GM18508 (cell line): ENCODE results near the gene MPV17L.
"Not testable (repeated sequence)": the region's sequence is repeated elsewhere in the genome, so short reads cannot be mapped to it uniquely, and the experiment has no call there.

Experiments
- ATAC-seq: cut with Tn5 transposase; IDR thresholded peaks from one replicate; pipeline ENCODE4 v1.9.1; 2021; ENCODE audit warnings: moderate number of reproducible peaks; ENCODE audit not compliant: insufficient read depth, unreplicated experiment

Gene MPV17L

DNA sequence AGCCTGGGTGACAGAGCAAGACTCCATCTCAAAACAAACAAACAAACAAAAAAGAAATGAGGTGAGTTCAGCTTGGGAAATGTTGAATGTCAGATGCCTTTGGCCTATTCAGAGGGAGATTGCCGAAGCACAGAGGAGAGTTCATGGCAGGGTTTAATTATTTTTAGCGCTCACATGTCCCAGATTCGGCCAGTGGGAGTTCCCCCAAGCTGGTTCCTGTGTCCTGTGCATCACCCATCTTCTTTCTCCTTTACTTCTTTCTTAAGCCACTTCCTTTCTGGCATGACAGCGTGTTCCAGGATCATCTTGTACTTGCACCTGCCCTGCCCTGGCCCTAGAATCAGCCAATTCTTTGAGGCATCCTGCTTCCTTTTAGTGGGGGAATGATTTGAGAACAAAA, 9.2 kb downstream of the MPV17L start:
- ATAC-seq = no peak

DNA sequence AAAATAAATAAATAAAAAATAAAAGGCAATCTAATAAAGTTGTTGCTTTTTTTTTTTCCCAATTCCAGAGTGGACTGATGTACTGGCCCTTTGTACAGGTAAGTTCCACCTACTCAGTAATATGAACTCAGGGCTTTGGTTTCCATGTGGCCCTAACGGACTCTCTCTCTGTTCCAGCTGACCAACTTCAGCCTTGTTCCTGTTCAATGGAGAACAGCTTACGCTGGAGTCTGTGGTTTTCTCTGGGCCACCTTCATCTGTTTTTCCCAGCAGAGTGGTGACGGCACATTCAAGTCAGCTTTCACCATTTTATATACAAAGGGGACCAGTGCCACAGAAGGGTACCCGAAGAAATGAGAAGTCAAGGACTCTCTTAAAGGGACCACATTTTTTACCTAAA, 12.2 kb downstream of the MPV17L start:
- ATAC-seq = not testable (repeated sequence)

DNA sequence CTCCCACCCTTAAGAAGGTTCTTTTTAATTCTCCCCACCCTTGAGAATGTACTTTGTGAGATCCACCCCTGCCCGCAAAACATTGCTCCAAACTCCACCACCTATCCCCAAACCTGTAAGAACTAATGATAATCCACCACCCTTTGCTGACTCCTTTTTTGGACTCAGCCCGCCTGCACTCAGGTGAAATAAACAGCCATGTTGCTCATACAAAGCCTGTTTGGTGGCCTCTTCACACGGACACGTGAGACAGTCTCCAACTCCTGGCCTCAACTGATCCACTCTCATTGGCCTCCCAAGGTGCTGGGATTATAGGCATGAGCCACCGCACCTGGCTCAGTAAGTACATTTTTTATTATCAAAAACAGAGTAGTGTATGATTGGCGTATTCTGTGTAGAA, 13.9 kb downstream of the MPV17L start:
- ATAC-seq = not testable (repeated sequence)

DNA sequence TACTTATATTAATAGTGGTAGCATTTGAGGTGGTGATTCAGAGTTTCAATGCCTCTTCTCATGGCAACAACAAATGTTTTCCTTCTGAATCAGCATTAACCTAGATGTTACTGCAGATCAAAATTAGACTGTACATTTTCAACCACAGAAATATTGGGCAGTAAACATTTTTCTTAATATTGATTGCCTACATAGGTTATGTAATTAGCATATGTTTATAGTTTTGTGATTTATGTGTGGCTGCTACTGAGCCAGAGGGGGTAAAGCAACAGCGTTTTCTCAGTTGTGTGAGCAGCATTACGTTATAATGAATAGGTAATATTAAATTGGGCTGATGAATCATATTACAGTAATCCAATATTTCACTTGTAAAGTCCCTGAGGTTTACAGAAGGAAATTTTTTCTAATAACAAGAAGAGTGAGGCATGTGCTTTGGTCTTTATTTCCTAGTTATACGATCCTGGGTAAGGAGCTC, 20.0 kb downstream of the MPV17L start:
- ATAC-seq = no peak

DNA sequence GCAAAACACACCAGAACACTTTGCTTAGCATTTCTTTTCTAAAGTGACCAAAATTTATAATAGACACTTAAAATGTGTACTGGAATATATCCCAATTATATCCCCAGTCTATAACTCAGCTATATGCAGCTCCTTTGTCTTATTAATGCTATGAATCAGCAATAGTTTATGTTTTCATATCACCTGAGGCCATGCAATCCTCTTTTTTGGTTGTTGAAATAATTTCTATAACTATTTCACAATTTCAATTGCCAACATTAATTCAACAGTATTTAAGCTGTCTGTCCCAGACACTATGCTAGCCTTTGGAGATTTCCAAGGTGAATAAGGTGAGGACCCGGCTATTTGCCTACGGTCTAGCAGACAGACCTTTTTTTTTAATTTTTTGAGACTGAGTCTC, 21.6 kb downstream of the MPV17L start:
- no peak for ATAC-seq

DNA sequence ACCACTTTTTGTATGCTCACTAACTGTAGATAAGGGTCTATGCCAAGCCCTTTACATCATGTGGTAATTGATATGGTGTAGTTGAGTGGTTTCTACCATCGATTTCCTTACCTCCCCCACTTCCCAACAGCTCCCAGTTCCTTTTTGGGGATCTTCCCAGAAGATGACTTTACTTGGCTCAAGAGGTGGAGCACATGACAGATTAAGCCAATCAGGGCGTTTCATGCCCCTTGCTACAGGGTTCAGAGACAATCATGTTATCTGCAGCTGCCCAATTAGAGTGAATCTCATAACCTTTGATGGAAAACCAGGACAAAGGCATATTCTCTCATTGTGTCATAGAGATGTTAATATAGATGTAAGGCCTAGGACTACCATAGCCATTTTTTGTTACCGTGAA, 22.7 kb downstream of the MPV17L start:
- ATAC-seq = no peak

DNA sequence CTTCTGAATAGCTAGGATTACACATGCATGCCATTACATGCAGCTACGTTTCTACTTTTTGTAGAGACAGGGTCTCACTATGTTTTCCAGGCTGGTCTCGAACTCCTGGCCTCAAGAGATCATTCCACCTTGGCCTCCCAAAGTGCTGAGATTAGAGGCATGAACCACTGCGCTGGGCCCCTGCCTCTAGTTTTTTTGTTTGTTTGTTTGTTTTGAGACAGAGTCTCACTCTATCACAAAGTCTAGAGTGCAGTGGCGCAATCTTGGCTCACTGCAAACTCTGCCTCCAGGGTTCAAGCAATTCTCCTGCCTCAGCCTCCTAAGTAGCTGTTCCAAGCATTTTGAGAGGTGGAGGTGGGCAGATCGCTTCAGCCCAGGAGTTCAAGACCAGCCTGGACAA, 26.1 kb downstream of the MPV17L start:
- ATAC-seq = not testable (repeated sequence)

DNA sequence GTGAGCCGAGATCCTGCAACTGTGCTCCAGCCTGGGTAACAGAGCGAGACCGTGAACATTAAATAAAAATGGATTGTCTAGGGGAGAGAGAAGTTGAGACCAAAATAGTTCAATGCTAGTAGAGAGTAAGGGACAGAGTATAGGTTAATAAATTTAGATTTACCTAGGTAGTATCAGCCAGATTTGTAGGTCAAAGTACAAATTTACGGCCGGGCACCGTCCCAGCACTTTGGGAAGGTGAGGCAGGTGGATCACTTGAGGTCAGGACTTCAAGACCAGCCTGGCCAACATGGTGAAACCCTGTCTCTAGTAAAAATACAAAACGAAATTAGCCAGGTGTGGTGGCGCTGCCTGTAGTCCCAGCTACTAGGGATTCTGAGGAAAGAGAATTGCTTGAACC, 26.7 kb downstream of the MPV17L start:
- ATAC-seq = no peak

DNA sequence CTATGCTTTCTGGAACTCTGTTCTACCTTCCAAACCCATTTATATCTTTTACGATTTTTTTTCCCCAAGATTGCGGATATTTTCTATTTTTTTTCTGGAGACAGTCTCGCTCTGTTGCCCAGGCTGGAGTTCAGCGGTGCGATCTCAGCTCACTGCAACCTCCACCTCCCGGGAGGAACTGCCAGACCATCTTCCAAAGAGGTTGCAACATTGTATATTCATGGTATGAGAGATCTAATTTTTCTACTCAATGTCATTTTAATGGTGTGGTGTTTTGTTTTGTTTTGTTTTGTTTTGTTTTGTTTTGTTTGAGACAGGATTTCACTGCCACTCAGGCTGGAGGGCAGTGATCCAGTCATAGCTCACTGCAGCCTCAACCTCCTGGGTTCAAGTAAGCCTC, 30.3 kb downstream of the MPV17L start:
- ATAC-seq = no peak

DNA sequence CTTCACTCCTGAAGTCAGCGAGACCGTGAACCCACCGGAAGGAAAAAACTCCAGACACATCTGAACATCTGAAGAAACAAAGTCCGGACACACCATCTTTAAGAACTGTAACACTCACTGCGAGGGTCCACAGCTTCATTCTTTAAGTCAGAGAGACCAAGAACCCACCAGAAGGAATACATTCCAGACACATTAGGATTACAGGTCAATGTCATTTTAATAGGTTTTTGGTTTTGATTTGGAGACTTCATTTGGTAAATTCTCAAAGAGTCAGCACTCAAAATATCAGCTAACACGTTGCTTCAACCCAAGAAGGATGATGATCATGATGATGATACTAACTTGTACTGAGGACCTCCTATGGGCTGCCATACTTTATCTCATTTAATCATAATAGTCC, 31.2 kb downstream of the MPV17L start:
- ATAC-seq = no peak

DNA sequence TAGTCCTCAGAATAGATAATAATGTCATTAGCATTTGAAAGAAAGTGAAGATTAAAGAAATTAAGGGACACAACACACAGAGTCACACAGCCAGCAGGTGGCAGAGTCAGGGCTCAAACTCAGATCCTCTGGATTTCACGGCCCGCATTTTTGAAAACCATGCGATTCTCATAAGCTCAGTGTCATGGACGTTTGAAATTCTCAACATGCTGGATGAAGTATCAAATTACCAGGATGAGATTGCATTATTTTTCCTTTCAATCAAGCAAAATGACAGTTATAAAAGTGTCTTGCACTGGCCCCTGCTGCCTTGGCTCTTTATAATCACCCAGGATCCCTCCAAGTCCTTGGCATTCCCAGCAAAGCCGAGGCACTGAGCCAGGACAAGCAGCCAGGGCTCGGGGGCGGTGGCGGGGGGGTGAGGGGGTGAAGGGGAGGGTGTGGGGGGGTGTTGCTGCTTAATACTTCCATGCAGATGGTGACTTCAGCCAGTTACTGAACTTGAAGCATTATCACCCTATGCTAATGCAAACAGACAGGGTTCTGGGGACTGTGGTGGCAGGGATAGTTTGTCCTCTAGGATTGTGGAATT, 32.2 kb downstream of the MPV17L start:
- ATAC-seq = no peak

DNA sequence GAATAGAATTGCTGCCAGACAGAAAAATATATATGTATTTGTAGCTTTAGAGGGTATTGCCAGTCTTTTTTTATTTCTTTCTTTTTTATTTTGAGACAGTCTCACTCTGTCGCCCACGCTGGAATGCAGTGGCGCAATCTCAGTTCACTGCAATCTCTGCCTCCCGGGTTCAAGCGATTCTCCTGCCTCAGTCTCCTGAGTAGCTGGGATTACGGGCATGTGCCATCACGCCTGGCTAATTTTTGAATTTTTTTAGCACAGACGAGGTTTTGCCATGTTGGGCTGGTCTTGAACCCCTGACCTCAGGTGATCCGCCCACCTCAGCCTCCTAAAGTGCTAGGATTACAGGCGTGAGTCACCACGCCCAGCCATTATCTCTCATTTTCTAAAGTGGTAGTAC, 35.3 kb downstream of the MPV17L start:
- ATAC-seq = not testable (repeated sequence)

DNA sequence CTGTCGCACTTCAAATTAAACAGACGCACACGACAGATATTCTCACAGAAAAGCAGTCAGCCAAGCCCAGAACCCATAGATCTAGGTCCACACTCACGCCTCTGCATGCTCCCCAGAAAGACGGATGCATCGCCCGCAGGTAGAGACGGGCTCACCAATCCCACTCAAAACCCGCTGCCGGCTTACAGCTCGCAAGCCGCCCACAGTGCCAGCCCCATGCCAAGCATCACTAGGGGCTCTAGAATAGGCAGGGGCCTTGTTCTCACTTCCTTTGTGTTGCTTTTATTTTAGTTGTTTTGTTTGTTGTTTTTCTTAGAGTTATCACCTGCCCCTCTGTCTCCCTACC, 38.5 kb downstream of the MPV17L start:
- ATAC-seq = no peak

DNA sequence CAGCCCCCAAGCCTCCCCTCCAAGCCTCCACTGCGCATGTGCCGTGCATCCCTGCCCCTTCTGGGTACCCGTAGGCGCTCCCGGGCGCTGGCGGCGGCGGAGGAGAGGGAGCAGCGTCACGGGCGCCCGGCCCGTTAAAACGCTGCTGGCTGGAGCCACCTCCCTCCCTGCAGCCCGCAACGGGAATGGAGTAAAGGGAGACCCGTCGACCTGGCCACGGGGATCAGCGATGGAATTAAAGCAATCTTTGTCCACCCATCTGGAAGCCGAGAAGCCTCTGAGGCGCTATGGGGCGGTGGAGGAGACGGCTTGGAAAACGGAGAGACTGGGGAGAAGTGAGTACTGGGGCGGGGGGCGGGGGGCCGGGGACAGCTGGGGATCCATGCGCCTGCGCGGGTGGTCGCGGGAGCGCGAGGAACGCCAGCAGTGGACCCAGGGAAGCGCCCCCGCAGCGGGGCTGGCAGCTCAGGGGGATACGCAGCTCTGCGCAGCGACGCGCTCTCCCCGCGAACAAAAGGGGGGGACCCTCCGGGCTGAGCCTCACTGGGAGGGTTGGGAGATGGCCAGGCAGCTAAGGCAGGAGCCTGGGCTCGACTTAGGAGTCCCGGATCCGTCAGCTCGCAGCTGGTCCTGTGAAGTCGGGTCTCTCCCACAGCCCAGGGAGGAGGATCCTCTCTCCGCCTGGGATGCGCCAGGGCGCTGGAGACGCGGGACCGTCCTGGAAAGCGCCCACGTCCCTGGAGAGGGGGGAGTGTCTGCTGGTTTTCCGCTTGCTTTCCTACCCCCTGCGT, 39.1 kb downstream of the MPV17L start, which contains the start of gene BMERB1:
TSS of gene BMERB1 (plus strand) at position 164 of the 791 bp plus-strand sequence. CDS start at position 230, 66 bp downstream.
- no peak for ATAC-seq

DNA sequence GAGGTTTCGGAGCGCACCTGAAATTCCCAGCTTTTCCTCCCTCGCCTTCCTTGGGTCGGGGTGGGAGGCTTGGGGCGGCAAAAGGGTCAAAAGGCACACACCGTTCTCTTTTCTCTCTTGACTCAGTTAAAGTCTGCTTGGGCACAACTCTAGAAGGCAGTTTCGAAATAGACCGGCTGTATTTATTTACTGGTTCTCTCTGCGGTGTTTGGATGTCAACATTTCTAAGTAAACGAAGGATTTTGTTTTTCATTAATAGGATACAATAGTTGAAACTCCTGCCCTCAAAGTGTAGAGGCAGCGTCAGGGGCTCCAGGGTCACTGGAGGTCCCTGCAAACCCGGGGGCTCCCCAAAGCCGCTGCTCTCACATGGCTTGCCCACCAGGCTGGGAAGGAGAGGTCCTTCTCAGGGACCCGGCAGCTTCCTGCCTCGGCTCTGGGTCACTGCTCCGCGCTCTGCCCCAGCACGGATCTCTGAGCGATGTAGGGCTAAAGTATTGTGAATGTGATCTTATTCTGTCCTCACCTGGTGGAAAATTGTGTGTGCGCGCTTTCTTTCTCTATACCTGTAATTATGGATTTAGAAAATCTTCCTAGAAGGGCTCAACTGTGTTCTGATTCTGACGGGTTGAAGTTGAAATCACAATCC, 39.8 kb downstream of the MPV17L start:
- no peak for ATAC-seq

DNA sequence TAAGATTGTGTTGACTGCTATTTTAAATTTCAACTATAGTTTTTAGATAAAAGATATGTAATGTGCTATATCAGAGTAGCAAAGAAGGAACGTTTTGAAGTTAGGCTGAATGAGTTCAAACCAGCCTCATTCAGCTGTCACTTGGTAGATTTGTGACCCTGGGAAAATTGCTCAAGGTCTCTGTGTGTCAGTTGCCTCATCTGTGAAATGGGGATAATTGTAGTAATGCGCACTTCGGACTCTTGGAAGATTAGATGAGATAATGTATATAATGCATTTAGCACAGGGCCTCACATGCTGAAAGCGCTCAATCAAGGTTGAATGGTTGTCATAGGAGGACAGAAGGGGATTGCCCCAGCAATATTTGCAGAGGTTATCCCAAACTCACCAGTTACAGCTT, 43.5 kb downstream of the MPV17L start:
- no peak for ATAC-seq

DNA sequence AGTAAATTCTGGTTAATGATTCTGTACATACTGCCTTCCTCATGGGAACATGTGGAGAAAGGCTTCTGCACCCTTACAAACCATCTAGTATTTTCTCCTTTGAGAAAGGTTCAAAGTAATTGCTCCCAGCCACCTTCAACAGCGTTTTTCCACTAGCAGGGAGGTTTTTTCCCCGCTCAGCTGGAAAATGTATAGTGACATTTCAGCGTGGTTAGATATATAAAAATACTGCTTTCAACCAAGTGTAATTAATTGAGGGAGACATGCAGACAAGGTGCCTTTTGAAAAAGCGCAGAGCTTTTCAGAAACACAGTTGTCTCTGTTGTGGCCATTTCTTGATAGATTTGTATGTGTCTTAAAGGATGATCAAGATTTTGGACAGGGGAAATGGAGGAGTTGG, 44.0 kb downstream of the MPV17L start:
- no peak for ATAC-seq

DNA sequence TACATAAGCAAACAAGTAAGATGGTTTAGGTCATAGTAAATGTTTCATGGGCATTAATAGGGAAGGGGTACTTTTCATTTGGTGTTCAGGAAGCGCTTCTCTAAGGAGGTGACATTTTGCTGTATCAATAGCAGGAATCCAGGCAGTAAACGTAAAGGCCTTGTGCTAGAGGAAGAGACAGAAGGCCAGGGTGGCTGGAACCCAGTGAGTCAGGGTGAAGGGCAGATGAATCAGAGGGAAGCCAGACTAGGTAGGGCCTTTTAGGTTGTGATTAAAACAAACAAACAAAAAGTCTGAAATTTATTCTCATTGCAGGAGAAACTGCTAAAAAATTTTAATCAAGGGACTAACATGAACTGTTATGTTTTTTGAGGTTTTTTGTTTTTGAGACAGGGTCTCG, 45.3 kb downstream of the MPV17L start:
- no peak for ATAC-seq

DNA sequence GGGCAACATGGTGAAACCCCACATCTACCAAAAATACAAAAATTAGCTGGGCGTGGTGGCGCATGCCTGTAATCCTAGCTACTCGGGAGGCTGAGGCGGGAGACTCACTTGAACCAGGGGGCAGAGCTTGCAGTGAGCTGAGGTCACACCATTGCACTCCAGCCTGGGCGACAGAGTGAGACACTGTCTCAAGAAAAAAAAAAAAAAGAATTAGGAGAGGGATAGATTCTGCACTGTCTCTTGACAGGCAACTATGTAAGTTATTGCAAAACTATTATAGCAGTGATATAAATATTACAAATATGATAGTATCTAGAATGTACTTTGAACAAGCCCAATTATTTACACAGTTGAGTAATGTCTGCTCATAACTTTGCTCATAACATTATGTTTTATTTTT, 46.6 kb downstream of the MPV17L start:
- ATAC-seq = not testable (repeated sequence)

DNA sequence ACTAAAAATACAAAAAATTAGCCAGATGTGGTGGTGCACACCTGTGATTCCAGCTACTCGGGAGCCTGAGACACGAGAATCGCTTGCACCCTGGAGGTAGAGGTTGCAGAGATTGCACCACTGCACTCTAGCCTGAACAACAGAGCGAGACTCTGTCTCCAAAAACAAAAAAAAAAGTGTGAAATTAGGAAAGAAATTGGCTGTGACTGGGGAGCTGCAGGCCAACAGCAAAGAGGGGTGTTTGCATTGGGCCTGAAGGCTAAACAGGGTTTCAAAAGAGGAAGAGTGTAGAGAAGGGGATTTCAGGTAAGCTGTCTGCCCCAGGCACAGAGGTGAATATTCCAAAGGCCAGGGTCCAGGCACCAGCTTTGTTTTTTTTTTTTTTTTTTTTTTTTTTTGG, 48.2 kb downstream of the MPV17L start:
- ATAC-seq = no peak

DNA sequence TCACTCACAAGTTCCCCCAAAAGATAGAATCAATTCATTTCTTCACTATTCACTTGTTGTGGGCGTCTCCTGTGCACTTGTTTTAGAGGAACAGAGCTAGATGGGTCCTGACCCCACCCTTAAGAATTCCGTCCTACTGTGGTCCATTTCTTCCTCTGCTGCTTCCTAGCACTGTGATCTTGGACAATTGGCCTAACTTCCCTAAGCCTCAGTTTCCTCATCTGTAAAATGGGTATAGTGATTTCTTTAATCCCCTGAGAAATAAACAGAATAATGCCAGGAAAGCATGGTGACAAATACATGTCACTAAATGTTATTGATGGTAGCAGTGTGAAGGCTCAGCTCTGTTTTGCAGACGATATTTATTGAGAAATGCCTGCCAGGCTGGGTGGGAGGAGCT, 48.7 kb downstream of the MPV17L start:
- ATAC-seq = no peak

DNA sequence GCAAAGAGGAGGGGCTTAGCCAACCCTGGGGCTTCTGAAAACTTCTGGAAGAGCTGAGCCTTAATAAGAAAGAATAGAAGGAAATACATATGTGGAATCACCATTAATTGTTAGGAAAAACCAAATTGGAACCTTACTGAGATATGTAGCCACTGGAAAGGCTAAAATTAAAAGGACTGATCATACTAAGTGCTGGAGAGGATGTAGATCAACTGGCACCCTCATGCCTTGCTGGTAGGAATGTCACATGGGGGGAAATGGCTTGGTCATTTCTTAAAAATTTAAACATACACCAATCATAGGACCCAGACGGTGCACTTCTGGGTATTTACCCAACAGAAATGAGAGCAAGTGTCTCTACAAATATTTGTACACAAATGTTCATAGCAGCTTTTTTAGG, 49.9 kb downstream of the MPV17L start:
- no peak for ATAC-seq
